IPS-18c (cell line): ENCODE results near the gene MMP20.

Experiments
- H3K4me3 ChIP-seq: 2 replicates; pipeline ENCODE4 v1.7.0; 2013; ENCODE audit warnings: low read depth, mild to moderate bottlenecking, low read length, moderate library complexity; ENCODE audit not compliant: insufficient read depth
- H3K9me3 ChIP-seq: one replicate; pipeline ENCODE4 v1.6.1; 2013; ENCODE audit warnings: mild to moderate bottlenecking, low read length, moderate library complexity; ENCODE audit not compliant: control insufficient read depth, insufficient read depth

Gene MMP20

DNA sequence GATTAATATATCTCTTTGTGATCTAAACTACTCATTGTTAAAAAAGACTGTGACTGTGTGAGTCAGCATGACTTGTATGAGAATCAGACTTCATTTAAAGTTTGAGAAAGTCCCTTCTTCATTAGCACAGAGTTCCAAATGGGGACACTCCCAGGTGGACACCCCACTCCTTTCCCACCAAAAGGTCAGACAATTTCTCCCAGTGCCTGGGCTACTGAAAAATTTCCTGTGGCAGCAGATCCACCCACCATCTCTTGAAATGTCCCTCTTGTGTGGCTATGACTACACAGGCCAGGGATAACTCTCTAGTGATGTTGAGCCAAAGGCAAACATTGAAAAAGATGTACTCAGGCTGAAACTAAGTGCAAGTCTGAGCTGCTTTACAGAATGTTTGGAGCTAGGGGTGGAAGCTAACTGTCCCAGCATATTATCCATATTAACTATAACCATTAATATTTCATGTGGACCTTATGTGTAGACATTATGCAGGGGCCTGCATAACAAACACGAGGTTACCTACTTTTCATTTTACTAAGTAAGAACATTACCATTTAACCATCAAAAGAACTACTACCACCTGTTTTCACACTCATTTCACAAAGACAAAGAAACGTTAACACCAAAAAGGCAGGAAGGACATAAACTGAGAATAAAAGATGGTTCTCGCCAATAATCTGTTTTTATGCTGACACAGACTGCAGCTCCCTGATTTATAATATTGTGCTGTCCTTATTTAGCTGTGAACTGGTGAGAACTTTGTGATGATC, 44.8 kb downstream of the MMP20 start:
- Histone ChIP-seq H3K4me3 (no peak overlapping the region), H3K9me3 (no peaks in the 10 kb centered on the region)

- H3K4me3 ChIP-seq, result no peak overlapping the region
- no peaks in the 10 kb centered on the region for H3K9me3 ChIP-seq
Measured at GRCh38 chr11:102577723-102578122, 47.4 kb downstream of the MMP20 start.

- H3K9me3 ChIP-seq, result no peaks in the 10 kb centered on the region
- no peak overlapping the region for H3K4me3 ChIP-seq
Measured at GRCh38 chr11:102577182-102577581, 48.0 kb downstream of the MMP20 start.

DNA sequence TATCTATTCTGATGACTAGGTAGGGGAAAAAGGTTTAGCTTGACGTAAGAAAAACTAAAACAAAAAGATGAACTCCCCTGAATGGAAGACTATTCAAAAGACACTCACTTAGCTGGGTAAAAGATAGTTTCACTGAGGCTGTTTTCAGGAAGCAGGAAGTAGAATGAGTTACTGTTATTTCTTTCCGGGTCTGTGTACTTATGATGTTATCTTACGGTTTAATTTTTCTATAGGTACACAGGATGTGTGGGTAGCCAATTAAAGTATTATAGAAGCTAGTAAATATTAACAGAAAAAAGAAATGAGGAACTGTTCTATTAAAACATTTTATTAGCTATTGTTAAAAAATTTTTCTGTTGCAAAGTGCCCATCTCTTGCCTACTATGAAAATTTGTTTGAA, 48.8 kb downstream of the MMP20 start:
- no peaks in the 10 kb centered on the region for H3K9me3 ChIP-seq

DNA sequence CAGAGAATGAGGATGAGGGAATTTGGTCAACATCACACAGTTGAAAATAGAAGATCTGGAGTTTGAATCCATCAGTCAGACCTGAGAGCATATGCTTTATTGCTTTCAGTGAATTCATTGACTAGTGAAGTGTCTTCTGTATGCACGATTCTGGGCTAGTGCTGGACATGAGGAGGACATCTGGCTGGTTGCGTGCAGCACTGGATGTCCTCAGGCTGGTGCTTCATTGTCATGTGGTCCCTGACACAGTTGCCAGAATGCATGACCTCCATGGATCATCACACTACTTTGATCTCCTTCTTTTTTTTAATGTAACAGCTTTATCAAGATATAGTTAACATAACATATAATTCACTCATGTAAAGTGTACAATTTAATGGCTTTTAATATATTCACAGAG, 50.1 kb downstream of the MMP20 start:
- H3K4me3 ChIP-seq, result no peak overlapping the region

More for the DNA sequence above, 48.8 kb downstream of the MMP20 start:
- H3K4me3 ChIP-seq, result no peak overlapping the region

DNA sequence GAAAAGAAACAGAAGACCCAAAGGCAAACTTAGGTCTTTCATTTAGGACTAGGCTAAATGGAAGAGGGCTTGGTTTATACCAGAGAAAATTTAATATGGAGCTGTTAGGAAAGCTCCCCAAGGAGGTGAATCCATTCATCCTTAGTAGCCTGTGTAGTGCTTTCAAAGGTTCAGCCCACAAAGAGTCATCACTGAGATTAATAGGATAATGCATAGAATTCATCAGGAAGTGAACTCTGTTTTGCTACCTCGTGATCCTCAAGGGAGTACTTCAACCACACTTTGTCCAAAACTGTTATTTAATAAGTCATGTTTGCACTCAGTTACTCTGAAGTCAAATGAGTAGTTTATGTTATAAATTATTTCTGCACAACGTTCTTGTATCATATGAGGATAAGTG, 51.3 kb downstream of the MMP20 start:
- Histone ChIP-seq H3K4me3 (no peak overlapping the region), H3K9me3 (peaks cover 7% of the 10 kb centered on the region)

More for the DNA sequence above, 50.1 kb downstream of the MMP20 start:
- H3K9me3 ChIP-seq, result no peaks in the 10 kb centered on the region

GRCh38 chr11:102572554-102573220, 52.4 kb downstream of the MMP20 start:
- peaks cover 10% of the 10 kb centered on the region for H3K9me3 ChIP-seq
- H3K4me3 ChIP-seq, result no peak overlapping the region

DNA sequence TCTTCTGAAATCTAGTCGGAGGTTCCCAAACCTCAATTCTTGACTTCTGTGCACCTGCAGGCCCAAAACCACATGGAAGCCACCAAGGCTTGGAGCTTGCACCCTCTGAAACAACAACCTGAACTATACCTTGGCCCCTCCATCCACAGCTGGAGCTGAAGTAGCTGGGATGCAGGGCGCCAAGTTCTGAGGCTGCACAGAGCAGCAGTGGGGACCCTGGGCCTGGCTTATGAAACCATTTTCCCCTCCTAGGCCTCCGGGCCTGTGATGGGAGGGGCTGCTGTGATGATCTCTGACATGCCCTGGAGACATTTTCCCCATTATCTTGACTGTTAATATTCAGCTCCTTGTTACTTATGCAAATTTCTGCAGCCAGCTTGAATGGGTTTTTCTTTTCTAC, 56.3 kb downstream of the MMP20 start:
- no peak overlapping the region for H3K4me3 ChIP-seq
- H3K9me3 ChIP-seq, result peaks cover 10% of the 10 kb centered on the region

DNA sequence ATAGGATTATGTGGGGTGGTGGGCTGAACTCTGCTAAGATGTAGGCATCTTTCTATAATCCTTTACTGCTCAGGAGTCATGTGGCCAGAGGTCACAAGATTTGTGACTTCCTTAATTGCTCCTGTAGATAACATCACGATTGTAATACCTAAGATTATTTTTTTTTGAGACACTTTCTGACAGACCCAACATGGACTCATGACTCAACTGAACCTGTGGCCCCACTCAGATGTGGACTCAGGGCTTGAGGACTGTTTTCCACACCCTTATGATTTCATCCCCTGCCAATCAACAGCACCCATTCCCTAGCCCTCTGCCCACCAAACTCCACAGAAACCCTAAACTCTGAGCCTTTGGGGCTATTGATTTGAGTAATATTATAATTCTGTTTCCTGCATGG, 59.0 kb downstream of the MMP20 start:
- peaks cover 10% of the 10 kb centered on the region for H3K9me3 ChIP-seq
- H3K4me3 ChIP-seq, result no peak overlapping the region

DNA sequence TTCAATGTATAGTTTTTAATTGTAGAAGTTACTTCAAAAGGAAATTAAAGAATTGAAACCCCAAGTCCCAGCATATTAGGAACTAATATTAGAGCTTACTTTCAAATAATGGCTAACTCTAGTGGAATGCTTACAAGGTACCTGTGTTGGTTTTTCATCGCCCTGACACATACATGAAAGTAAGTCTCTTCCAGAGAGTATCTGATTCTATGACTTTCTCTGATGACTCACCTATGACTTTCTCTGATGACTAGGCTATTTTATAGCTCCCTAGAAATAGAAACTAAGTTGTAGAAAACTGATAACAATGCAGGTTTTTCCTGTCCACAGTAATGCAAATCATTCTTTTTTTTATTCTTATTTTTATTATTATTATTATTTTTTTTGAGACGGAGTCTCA, 61.0 kb downstream of the MMP20 start:
- peaks cover 5% of the 10 kb centered on the region for H3K9me3 ChIP-seq
- no peak overlapping the region for H3K4me3 ChIP-seq

GRCh38 chr11:102561636-102562035, 63.5 kb downstream of the MMP20 start:
- H3K9me3 ChIP-seq, result no peaks in the 10 kb centered on the region
- no peak overlapping the region for H3K4me3 ChIP-seq

GRCh38 chr11:102560555-102561011, 64.5 kb downstream of the MMP20 start:
- no peaks in the 10 kb centered on the region for H3K9me3 ChIP-seq

GRCh38 chr11:102559839-102560238, 65.3 kb downstream of the MMP20 start:
- Histone ChIP-seq H3K9me3 (no peaks in the 10 kb centered on the region), H3K4me3 (no peak overlapping the region)

More at GRCh38 chr11:102560555-102561011, 64.5 kb downstream of the MMP20 start:
- no peak overlapping the region for H3K4me3 ChIP-seq

GRCh38 chr11:102555091-102555490, 70.0 kb downstream of the MMP20 start:
- Histone ChIP-seq H3K9me3 (no peaks in the 10 kb centered on the region), H3K4me3 (no peak overlapping the region)

DNA sequence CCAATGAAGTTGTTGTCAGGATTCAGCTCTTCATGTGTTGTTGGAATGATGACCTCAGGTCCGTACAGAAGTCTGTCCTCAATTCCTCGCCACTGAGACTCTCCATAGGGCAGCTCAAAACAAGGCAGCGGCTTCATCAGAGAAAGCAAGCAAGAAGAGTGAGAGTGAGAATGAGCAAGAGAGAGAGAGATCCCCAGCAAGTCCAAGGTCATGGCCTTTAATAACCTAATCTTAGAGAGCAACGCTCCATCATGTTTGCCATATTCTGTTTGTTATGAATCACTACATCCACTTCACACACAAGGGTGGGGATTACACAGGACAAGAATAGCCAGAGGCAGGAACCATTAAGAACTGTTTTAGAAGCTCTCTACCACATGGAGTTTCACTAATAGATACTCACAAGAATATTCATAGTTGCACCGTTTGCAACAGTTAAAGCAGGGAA, 71.3 kb downstream of the MMP20 start:
- no peak overlapping the region for H3K4me3 ChIP-seq
- H3K9me3 ChIP-seq, result no peaks in the 10 kb centered on the region

DNA sequence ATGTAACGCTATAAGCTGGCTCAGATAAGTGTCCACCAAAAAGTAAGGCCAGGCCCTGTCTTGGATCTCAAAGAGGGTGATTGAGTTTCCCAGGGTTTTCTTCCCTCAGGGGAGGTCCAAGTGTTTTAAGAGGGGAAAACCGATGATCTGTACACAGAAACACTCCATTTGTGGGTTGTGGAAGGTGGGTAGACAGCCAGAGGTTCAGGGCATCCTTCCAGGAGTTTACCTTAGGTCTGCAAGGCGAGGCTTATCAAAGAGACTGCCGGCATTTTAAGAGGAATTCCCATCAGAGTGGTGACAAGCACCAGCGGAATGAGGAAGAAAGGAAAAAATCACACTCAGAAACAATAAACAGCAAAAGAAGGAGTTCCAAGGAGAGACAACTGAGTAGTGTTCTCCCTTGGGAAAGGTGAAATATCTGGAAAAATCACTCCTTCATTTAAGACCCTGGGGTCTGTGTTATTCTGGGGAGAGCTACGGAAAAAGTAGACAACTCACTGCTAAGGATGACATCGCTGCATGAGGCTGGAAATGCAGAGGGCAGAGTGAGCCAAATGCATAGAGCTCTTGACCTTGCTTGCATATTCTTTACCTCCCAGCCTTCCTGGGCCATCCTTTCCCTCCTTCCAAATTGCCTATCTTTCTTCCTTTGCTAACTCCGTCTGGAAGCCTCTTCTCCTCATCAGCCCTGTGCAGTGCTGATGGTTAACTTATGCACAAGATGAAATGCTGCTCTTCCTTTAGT, 72.5 kb downstream of the MMP20 start:
- H3K9me3 ChIP-seq, result no peaks in the 10 kb centered on the region
- H3K4me3 ChIP-seq, result no peak overlapping the region

- Histone ChIP-seq H3K9me3 (no peaks in the 10 kb centered on the region), H3K4me3 (no peak overlapping the region)
Measured at GRCh38 chr11:102552020-102552419, 73.1 kb downstream of the MMP20 start.
